NCI-H1105 treated with DMSO at 0.1 percent for 48 hours (cell line): ENCODE measurements around the gene RNU1-3.
"Not testable (repeated sequence)": the region's sequence is repeated elsewhere in the genome, so short reads cannot be mapped to it uniquely, and the experiment has no call there.

ENCODE experiments used
- DNase-seq: peaks from one replicate; lab custom pipeline; 2025; lab: John Stamatoyannopoulos, UW

RNU1-3 gene

DNA sequence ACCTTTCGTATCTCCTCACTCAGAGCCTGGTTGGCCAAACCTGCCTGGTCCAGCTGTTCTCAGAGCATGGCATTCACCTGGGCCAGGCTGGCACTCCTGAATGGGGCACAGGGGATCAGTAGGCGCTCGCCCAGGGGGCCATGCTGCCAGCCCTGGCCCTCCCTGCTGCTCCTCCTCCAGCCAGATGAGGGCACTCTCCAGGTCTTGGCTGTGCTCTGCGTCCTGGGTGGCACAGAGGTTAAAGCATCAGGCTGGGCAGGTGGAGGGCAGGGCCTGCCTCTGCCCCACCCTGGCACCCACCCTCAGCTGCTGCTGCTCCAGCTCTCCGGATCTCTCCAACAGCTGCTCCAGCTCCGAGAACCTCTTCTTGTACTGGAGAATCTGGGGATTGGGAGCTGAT lies 10.2 kb downstream of the RNU1-3 start:
- DNase-seq, result not testable (repeated sequence)

DNA sequence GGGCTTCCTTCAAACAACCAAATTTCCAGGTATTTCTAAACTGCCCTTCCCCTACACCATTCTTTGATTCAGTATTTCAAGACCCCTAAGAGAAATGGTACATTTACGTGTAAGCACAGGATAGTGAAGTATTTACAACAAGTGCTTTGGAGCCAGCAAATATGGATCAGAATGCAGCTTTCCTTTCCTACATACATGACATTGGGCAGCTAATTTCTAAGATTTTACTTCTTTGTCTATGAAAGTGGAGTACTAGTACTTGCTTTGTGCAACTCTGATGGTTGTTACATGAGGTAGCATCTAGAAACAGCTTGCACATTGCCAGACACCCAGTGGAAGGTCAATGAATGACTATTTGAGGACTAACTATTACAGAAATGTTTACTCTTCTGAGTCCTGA lies 15.2 kb downstream of the RNU1-3 start:
- DNase-seq, result not testable (repeated sequence)

DNA sequence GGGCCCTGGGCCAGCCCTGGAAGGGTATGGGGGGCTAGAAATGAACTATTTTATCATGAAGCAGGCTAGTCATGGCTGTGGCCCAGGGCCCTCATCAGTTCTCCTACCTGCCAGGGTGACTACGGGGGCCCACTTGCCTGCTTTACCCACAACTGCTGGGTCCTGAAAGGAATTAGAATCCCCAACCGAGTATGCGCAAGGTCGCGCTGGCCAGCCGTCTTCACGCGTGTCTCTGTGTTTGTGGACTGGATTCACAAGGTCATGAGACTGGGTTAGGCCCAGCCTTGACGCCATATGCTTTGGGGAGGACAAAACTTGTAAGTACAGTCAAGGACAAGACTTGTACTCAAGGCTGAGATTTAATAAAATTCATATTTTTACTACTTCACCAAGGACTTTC lies 16.8 kb downstream of the RNU1-3 start:
- not testable (repeated sequence) for DNase-seq

DNA sequence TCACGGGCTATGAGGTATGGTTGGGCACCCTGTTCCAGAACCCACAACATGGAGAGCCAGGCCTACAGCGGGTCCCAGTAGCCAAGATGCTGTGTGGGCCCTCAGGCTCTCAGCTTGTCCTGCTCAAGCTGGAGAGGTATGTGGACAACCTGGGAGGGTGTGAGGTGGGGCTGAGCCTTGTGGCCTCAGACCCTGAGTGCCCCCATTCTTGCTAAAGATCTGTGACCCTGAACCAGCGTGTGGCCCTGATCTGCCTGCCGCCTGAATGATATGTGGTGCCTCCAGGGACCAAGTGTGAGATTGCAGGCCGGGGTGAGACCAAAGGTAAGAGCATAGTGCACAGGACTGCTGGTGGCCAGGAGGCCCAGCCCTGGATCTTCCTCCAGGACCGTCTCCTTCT lies 17.4 kb downstream of the RNU1-3 start:
- not testable (repeated sequence) for DNase-seq

DNA sequence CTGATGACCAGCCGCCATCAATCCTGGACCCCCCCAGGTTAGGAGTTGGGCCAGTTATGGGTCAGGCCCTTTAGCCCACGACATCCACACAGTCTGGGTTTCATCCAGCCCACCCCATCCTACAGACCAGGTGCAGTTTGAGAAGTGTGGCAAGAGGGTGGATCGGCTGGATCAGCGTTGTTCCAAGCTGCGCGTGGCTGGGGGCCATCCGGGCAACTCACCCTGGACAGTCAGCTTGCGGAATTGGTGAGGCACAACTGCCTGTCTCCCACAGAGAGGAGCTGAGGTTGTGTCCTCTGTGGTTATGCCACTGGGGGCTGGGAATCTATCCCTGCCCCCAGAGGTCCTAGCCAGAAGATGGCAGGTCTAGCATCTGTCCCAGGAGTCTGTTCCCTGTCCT lies 18.0 kb downstream of the RNU1-3 start:
- DNase-seq, result not testable (repeated sequence)

DNA sequence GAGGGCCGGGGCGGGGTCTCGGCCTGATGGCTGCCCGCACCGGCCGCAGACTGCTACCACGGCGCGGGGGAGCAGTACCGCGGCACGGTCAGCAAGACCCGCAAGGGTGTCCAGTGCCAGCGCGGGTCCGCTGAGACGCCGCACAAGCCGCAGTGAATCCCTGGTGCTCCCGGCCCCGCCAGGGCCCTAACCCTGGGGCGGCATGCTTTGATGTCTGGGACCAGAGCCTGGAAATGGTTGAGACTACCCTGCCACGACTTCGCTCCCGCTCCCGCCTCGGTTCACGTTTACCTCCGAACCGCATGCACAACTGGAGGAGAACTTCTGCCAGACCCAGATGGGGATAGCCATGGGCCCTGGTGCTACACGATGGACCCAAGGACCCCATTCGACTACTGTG lies 18.5 kb downstream of the RNU1-3 start:
- DNase-seq, result not testable (repeated sequence)

DNA sequence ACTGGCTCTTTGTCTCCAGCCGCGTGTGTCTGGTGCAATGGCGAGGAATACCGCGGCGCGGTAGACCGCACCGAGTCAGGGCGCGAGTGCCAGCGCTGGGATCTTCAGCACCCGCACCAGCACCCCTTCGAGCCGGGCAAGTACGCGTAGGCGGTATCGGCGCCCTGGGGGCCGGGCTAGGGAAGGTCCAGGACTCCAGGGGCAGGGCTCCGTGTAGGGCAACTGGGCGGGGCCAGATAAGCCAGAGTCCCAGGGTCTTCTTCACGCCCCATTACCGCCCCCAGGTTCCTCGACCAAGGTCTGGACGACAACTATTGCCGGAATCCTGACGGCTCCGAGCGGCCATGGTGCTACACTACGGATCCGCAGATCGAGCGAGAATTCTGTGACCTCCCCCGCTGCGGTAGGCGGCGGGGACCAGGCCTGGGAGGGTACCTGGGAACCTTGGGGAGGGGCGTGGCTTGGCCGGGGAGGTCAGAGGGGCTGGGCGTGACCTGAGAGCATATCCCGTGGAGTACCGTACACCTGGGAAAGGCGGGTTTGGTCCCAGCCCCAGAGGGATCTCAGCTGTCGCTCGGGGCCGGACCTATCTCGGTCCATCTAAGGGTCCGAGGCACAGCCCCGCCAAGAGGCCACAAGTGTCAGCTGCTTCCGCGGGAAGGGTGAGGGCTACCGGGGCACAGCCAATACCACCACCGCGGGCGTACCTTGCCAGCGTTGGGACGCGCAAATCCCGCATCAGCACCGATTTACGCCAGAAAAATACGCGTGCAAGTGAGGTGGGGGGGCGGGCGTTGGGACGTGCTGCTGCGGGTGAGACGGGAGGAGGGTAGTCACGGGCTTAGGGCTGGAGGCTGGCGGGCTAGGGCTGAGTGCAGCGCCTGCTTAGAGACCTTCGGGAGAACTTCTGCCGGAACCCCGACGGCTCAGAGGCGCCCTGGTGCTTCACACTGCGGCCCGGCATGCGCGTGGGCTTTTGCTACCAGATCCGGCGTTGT lies 19.3 kb downstream of the RNU1-3 start:
- not testable (repeated sequence) for DNase-seq

DNA sequence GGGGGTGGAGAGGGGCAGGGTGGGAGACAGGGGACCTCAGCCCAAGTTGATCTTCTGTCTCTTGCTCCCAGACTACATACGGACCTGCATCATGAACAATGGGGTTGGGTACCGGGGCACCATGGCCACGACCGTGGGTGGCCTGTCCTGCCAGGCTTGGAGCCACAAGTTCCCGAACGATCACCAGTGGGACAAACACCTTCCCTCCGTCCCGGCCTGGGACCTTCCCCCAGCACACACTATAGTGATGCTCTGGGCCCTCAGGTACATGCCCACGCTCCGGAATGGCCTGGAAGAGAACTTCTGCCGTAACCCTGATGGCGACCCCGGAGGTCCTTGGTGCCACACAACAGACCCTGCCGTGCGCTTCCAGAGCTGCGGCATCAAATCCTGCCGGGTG lies 20.0 kb downstream of the RNU1-3 start:
- not testable (repeated sequence) for DNase-seq

DNA sequence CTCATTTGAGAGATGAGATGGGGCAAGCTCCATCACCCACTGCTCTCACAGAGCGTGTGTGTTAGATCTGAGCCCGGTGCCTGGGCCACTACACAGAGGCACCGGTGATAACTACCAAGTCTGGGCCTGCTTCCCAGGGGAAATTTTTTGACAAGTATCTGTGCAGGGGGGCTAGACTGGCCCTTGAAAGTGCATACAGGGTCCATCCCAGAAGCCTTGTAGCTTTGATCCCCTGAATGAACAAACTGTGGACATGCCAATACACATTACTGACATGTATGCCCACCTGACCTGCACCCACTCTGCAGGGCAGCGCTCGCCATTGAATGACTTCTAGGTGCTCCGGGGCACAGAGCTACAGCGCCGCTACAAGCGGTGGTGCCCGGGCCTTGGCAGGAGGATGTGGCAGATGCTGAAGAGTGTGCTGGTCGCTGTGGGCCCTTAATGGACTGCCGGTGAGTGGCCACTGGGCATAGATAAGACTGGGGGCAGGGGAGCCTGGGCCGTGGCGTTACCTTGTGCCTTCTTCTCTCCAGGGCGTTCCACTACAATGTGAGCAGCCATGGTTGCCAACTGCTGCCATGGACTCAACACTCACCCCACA lies 20.6 kb downstream of the RNU1-3 start:
- not testable (repeated sequence) for DNase-seq

DNA sequence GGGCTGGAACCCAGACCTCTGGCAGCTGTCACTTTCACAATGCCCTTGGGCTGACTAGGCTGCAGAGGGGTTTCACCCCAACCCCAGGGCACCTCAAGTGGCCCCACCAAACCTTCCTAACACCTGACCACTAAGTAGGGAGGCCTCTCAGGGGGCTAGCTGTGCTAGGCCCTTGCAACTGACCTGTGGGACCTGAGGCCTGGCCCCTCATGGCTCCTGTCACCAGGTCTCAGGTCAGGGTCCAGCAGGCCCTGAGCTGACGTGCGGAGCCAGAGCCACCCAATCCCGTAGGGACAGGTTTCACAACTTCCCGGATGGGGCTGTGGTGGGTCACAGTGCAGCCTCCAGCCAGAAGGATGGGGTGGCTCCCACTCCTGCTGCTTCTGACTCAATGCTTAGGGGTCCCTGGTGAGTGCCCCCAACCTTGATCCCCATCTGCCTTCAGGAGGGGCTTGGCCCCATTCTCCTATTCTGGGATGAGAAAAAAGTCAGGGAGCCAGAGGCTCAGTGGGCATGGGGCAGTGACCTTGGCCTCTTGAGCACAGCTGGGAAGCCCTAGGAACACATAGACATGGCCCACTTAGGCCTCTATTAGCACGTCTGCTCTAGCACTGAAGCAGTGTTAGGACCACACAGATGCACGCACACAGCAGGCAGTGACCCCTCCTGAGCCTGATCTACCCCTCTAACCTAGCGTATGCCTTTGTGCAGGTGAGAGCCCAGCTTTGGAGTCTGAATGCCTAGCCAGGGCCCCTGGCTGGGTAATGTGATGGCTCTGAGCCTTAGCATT lies 21.3 kb downstream of the RNU1-3 start:
- DNase-seq, result not testable (repeated sequence)

DNA sequence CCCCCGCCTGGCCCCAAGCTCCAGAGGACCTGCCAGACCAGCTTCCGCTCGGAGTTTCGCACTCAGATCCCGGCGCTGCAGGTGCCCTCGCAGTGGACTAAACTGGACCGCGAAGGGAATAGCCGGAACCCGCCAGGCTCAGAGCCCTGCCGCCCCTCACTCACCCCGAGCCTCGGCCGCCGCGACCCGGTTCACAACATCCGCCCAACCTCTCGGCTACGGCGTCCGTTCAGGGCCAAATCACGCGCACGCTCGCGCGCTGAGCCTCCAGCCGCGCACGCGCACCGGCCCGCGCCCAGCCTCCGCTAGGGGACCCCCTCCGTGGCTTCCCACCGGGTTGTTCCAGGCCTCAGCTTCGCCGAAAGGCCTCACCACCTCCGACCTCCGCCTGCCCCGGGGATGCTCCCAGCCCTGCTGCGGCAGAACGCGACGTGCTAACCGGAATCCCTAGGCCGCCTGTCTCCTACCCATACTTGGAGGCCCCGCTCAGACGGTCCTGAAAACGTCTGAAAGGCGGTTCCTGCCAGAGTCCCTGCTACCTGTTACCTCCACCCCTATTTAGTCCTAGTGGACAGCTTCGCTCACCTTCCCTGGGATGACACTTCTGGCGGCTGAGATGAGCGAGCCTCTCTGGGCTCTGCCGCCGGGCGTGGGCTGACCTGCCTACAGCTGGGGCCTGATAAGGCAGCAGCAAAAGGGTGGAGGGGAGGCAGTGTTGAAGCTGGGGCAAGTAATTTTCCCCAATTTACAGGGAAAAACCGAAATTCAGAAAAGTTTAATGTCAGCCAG lies 22.1 kb downstream of the RNU1-3 start:
- DNase-seq, result peak; percentile 100

DNA sequence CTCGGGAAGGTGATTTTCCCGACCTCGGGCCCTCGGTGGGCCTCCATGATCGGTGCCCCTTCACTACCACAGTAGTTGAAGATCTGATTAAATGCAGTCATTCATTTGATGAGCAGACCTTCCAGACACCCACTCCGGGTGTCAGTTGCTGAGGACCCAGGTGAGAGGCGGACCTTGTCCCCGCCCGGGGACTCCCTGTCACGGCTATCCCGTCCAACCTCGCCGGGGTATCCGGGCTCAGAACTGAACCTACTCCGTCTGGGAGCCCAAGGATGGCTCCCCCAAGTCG lies 22.6 kb downstream of the RNU1-3 start:
- peak; percentile 56 for DNase-seq

DNA sequence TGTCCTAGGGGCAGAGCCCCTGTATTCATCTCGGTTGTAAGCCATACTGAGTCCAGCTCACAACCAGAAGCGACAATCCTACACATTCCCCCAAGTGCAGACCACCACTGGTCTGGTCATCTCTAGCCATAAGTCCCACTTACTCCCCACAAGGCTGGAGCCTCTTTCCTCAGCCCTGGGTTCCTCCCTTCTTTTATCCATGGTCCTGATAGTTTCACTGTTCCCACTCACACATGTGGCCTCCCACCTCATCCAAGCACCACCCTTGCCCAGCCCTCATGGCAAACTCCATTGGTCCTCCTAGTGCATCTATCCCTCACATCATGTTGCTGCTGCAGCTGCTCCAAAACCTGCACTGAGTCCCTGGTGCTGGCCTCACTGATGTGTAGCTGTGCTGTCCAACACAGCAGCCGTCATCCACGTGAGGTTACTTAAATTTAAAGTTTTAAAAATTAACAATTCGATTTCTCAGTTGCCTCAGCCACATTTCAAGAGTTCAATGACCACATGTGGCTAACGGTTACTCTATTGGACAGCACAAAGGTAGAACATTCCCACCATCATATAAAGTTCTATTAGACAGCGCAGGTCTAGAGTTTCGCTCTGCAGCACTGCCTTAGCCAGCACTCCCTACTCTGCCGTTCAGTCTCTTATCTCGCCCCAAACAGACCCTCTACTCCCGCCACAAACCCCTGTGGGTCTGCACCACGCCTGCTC lies 23.1 kb downstream of the RNU1-3 start:
- not testable (repeated sequence) for DNase-seq

DNA sequence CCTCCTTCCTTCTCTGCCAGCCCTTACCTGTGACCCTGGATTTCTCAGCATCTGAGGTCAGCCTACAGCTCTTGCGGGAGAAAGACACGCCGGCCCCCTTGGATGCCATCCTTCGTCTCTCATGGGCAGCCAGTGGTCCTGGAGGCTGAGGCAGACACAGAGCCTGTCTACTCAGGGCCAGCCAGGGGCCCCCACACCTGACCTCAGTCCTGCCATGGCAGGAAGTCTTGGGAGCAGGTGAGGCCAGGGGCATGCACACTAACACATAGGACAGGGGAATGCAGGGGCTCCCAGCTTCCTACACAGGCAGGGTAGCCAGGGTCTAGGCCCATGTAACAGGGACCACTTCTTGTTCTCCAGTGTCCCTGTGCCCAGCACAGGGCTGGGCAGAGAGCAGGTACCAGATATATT lies 23.7 kb downstream of the RNU1-3 start:
- DNase-seq, result not testable (repeated sequence)

DNA sequence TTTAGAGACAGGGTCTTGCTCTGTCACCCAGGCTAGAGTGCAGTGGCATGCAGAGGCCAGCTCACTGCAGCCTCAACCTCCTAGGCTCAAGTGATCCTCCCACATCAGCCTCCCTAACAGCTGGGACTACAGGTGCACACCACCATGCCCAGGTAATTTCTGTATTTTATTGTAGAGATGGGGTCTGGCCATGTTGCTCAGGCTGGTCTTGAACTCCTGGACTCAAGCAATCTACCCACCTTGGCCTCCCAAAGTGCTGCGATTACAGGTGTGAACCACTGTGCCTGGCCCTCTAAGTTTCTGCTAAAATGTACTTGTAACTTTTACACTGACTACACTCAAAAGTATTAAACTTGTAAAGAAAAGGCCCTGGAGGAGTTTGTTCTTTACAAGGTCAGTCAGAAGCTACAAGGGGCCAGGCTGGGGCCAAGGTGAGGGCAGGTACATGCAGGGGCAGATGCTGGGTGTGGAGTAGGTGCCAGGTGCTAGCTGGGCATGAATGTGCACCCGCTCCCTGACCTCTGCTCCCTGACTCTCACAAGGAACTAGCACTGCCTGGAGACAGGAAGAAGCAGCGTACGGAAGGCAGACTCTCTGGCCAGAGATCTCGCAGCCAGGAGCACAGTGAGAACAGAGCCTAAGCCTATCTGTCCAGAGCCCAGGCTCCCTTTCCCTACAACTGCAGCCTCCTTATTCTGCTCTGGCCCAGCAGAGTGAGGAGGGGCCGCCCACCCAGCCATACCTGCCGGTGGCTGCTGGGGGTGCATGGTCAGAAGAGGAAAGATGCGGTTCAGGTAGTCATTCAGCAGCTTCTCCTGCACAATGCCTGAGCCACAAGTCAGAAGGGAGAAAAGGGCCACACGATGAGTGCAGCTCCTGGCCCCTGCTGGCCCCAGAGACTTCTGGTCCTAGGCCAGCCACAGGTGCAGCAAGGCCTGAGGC lies 24.5 kb downstream of the RNU1-3 start:
- DNase-seq, result not testable (repeated sequence)

DNA sequence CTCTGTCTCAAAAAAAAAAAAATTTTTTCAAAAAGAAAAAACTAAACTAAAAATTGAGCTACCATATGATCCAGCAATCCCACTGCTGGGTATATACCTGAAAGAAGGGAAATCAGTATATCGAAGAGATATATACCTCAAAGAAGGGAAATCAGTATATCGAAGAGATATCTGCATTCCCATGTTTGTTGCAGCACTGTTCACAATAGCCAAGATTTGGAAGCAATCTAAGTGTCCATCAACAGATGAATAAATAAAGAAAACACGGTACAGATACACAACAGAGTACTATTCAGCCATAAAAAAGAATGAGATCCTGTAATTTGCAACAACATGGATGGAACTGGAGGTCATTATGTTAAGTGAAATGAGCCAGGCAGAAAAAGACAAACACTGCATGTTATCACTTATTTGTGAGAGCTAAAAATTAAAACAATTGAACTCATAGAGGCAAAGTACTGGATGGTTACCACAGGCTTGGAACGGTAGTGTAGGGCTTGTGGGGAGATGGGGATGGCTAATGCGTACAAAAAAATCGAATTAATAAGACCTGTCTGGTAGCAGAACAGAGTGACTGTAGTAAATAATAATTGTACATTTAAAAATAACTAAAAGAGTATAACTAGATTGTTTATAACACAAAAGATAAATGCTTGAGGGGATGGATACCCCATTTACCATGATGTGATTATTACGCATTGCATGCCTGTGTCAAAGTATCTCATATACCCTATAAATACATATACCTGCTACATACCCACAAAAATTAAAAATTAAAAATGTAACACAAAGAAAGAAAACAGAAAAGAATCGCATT lies 25.4 kb downstream of the RNU1-3 start:
- DNase-seq, result not testable (repeated sequence)

DNA sequence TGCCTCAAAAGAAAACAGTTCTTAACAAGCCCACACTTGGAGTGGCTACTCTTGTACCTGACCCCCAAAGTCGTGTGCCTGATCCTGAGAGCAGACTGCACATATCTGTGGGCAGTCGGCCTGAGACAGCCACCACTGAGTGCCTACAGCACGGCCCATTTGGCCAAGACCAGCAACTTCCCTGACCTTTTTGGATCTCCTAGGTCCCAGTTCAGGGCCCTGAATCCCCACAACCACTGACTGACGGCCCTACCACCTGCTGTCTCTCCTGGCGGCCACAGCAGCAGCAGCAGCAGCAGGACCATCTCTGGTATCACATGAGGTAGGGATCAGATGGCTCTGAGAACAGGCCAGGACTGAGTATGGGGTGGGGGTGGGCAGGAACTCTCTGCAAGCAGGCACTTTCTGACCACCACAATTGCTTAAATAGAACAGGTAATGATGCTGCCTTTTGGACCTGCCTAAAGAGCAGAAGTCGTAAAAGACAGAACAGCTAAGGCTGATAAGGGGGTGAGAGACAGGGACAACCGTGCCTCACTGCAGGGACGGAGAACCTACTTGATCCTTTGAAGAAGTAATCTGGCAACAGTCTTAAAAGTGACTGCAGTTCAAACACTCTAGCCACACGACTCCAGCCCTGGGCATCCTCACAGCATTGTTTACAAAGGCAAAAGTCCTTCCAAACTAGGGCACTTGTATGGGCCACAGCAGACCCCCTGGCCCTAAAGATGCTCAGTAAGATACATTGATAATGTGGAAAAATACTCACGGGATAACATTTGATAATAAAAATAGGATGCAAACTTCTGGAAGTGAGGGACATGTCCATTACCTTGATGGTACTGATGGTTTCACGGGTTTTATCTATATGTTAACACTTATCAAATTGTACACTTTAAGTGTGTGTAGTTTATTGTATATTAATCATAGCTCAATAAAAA lies 27.4 kb downstream of the RNU1-3 start:
- not testable (repeated sequence) for DNase-seq
